GM21367 (cell line): ENCODE measurements around the gene AKTIP.
A peak's percentile ranks its signal among the peaks of the same experiment; 100 is the strongest.
"Not testable (repeated sequence)": the region's sequence is repeated elsewhere in the genome, so short reads cannot be mapped to it uniquely, and the experiment has no call there.

Experiments used
- ATAC-seq: cut with Tn5 transposase; IDR thresholded peaks from one replicate; pipeline ENCODE4 v1.9.1; 2021; ENCODE audit not compliant: unreplicated experiment

AKTIP gene

GRCh38 chr16:53517851-53518250 lies 14.8 kb upstream of the AKTIP start:
- ATAC-seq = no peak

GRCh38 chr16:53515811-53516210 lies 12.8 kb upstream of the AKTIP start:
- no peak for ATAC-seq

GRCh38 chr16:53515259-53515658 lies 12.2 kb upstream of the AKTIP start:
- no peak for ATAC-seq

- not testable (repeated sequence) for ATAC-seq
Measured at GRCh38 chr16:53512795-53513194, 9.8 kb upstream of the AKTIP start.

- no peak for ATAC-seq
Measured at GRCh38 chr16:53511403-53512280, 8.6 kb upstream of the AKTIP start.

- ATAC-seq = no peak
Measured at GRCh38 chr16:53511084-53511402, 8.0 kb upstream of the AKTIP start.

GRCh38 chr16:53510704-53511070 lies 7.7 kb upstream of the AKTIP start:
- ATAC-seq = no peak

- no peak for ATAC-seq
Measured at GRCh38 chr16:53509906-53510703, 7.1 kb upstream of the AKTIP start.

GRCh38 chr16:53507464-53508179 lies 4.6 kb upstream of the AKTIP start:
- no peak for ATAC-seq

GRCh38 chr16:53506254-53506653 lies 3.2 kb upstream of the AKTIP start:
- no peak for ATAC-seq

- no peak for ATAC-seq
Measured at GRCh38 chr16:53504665-53505064, 1.7 kb upstream of the AKTIP start.

GRCh38 chr16:53503991-53504663 lies 1.1 kb upstream of the AKTIP start:
- no peak for ATAC-seq

- ATAC-seq = peak; percentile 94
Measured at GRCh38 chr16:53503270-53503923, 388 bp upstream of the AKTIP start.

- no peak for ATAC-seq
Measured at GRCh38 chr16:53501216-53501859, 1.7 kb downstream of the AKTIP start.

GRCh38 chr16:53498984-53499383 lies 4.0 kb downstream of the AKTIP start:
- no peak for ATAC-seq

- no peak for ATAC-seq
Measured at GRCh38 chr16:53495325-53495724, 7.7 kb downstream of the AKTIP start.

- no peak for ATAC-seq
Measured at GRCh38 chr16:53494636-53495035, 8.4 kb downstream of the AKTIP start.

- no peak for ATAC-seq
Measured at GRCh38 chr16:53492503-53492902, 10.5 kb downstream of the AKTIP start.

- no peak for ATAC-seq
Measured at GRCh38 chr16:53489755-53490154, 13.3 kb downstream of the AKTIP start.

- ATAC-seq = no peak
Measured at GRCh38 chr16:53486230-53486629, 16.8 kb downstream of the AKTIP start.
